GM19328 (cell line): Measurements from ENCODE around the gene NRL.

ENCODE experiments used
- ATAC-seq: cut with Tn5 transposase; IDR thresholded peaks from one replicate; pipeline ENCODE4 v1.9.1; 2021; ENCODE audit warnings: mild to moderate bottlenecking, moderate library complexity; ENCODE audit not compliant: unreplicated experiment

NRL gene

DNA sequence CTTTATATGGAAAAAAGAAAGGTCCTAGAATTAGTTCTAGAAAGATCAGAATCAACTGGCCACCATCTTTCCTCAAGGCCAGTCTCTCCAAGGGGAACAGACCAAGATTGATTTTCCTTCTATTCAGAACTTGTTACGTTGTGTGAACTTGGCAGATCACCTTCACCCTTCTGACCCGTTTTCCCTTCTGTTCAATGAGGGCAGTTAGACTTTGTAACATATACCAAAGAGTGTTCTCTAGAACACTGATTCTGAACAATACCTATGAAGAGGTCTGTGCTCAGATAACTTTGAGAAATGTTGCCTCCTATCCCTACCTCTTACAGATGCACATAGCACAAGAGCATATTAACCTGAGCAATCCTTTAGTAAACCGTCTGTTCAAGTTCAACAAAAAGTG is 31.3 kb downstream of the NRL start:
- ATAC-seq, result no peak

DNA sequence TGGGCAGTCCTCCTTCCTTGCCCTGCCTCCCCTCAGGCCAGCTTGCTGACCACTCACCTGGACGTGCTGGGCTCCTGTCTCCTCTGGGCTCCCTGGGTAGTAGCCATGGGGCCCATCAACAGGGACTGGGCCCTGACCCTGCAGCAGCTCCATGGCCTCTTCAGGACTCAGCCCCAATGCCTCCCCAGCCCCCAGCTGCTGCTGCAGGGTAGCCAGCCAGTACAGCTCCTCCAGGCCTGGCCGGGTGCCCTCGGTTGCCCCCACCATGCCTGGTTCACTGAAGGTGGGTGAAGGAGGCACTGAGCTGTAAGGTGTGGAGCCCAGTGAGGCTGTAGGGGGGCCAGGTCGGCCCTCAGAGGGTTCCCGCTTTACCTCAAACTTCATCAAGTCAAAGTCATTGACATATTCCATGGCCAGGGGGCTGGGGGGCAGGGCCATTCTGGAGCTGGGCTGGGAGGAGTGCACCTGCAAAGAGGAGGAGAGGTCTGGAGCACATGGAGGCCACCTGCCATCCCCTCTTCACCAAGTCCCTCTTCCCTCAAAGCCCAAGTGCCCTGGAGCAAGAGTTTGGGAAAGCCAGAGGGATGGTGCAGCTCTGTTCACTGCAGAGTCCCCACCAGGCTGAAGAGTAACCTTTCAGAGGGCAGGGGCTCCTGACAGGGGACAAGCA is 32.2 kb downstream of the NRL start:
- ATAC-seq, result no peak

DNA sequence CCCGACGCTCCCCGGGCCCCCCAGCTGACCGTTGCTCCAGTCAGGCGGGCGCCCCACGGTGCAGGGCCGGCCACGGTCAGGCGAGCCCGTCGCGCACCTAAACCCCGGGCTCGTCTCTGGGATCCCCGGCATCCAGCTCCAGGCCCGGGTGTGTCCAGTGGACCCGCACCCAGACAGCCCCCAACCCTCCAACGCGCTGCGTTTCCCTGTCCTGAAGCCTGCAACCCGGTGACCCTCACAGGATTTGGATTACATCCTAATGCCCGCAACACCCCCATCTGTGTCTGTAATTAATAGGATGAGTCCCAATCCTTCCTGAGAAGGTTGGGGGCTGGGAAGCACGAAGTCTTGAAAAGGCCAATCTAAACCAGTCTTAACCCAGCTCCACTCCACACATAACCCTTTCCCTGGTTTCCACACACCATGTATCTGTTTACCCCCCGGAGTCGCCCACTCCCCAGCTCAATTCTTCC is 33.0 kb downstream of the NRL start:
- ATAC-seq, result no peak

DNA sequence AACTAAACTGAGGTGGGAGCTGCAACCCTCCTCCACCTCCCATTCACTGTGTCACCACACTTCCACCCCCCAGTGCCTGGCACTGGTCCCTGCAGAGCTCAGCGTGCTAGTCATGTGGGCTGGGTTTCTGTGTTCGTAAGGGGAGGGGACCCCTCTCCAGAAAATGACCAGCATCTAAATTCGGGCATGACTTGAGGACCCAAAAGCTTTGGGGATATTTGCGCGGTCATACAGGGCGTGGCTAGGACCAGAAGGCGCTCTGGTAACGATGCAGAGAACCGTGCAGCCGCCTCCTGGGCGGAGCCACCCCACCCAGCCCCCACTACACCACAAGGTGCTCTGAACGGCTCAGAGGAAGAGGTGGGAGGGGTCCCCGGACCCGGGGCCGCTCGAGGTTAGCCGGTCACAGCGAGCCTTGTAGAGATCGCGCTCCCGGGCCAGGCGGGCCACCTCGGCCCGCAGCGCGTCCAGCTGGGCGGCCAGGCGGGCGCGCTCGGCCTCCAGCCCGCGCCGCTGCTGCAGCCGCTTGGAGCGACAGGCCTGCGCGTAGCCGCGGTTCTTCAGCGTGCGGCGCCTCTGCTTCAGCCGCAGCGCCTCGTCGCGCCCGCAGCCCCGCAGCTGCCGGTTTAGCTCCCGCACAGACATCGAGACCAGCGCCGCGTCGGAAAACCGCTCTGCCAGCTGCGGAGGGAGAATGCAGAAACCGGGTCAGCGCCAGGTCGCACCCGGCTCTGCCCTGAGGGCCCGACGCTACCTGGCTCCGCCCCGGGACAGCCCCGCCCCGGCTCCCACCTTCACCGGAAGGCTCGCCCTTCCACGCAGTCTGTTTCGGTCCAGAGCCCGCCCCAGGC is 33.6 kb downstream of the NRL start:
- peak; percentile 92 for ATAC-seq

DNA sequence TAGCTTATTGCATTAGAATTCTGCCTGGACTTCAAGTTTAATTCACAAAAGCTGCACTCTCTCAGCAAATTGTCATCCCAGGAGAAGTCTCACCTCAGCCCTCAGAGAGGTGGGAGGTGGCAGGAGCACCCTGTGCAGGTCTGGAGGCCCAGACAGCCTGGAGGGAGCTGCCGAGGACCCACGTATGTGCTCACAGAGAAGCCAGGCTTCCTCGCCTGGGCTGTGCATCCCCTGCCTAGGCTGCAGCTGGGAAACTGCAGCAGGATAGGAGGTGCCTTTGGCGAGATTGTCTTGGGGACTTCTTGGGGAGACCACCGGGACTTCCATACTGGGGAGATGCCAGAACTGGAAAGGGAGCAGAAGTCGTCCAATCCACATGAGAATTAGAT is 34.6 kb downstream of the NRL start:
- ATAC-seq, result no peak

DNA sequence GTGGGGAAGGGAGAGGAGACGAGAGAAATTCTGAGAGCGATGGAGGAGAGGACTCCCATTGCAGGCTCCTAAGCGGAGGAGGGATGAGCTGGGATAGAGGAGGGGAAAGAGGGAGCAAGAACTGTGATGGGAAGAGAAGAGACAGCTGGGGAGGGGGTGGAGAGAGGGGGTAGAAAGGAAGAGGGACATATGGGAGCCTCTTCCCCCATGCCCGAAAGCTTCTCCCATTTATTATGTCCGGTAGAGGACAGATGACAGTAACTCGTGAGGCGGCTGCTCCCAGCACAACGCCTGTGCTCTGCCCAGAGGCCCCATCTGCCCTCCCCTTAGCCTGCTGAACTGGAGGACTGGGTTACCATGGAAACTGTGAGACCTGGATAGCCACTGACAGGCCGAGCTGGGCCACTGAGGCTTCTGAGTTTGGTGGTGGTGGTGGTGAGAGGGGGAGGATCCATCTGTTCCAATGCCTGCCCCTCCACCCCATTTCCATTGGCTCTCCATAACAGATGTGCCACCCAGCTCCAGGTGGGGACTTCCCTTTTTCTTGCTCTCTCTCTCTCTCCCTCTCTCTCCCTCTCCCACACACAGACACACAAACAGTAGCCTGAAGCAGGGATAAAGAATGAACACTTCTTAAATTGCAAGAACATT is 35.1 kb downstream of the NRL start:
- ATAC-seq, result no peak

DNA sequence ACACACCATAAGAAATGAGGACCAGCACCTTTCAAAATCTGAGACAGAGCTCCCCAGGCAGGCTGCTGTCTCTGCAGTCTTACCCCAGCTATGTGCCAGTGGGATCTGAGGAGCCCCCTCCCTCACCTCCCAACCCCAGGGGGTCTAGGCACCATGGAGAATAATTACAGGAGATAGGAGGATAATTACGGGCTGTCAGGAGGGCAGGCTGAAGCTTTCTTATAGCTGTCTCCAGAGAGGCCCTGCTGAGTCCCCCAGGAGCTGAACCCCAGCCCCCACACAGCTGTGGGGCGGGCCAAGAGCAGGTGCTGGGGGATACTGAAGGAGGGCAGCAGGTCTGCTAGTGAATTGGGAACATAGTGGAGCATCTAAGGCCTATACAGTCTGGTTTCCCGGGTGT is 36.6 kb downstream of the NRL start:
- no peak for ATAC-seq

DNA sequence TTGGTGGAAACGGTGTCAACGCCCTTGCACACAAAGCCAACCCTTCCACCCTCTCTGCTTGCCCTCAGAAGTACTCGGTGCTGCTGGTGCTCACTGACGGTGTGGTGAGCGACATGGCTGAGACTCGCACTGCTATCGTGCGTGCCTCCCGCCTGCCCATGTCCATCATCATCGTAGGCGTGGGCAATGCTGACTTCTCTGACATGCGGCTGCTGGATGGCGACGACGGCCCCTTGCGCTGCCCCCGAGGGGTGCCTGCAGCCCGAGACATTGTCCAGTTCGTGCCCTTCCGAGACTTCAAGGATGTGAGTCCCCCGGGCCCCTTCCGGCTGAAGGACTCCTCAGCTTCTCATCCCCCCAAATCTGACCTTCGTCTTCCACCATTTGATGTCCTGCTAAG is 37.7 kb downstream of the NRL start:
- no peak for ATAC-seq

DNA sequence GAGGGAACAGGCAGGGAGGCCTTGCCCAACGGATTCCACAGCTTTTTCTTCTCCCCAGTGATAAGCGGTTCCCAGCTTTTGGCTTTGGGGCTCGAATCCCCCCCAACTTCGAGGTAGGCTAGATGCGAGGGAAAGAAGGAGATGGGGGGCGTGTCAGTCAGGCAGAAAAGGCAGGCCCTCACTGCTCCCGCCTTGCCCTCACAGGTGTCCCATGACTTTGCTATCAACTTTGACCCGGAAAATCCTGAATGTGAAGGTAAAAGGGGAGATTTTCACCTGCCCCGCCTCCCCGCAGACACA is 38.5 kb downstream of the NRL start:
- ATAC-seq, result no peak

DNA sequence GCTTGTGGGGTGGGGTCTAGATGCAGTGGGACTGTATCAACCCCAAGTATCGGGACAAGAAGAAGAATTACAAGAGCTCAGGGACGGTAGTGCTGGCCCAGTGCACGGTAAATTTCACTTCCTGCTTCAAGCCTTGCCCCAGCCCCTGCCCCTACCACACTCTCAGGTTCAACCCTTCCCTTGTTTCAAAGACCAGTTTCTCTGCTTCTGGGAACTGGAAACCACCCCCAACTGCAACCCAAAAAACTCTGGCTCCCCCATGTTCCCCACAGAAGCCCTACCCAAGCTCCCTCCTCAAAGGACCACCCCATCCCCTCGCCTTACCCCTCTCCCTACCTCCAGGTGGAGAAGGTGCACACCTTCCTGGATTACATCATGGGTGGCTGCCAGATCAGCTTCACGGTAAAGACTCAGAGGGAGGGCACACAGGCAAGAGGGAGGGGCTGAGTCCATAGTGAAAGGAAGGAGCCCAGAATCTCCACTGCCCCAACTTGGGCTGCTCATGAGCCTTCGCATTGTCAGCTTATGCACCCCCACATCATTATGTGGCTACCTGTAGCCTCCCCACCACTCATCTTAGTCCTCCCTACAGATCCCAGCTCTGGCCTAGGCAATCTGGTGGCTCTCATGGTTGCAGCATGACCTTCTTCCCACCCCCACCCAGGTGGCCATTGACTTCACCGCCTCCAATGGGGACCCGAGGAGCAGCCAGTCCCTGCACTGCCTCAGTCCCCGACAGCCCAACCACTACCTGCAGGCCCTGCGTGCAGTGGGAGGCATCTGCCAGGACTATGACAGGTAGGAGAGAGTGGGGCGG is 39.1 kb downstream of the NRL start:
- no peak for ATAC-seq

DNA sequence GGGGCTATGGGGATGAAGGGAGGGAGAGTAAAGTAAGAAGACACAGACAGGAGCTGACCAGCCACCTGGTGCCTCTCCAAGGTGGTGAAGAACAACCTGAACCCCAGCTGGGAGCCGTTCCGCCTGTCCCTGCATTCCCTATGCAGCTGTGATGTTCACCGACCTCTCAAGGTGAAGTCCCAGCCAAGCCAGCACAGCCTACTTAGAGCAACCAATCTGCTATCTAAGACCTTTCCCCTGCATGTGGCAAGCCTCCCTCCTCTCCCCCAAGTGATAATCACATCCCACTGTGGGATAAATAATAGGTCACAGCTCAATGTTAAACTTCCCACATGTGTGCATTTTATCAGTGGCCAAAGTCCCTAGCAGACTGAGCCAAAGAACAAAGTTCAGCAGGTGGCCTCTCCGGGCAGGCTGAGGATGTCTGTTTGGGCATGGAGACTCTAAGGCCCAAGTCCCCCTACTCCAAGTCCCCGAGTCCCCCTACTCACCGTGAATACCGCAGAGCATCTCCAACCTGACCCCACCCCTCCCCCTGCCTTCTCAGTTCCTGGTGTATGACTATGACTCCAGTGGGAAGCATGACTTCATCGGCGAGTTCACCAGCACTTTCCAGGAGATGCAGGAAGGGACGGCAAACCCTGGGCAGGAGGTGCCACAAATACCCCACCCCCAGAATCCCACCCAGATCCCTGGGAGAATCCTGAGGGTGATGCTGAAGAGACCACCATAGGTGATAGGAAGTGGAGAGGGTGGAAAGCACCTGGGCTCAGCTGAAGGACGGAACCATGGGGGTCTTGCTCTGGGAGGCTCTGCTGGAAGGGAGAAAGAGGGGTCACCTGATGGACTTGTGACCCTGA is 39.9 kb downstream of the NRL start:
- ATAC-seq, result no peak

DNA sequence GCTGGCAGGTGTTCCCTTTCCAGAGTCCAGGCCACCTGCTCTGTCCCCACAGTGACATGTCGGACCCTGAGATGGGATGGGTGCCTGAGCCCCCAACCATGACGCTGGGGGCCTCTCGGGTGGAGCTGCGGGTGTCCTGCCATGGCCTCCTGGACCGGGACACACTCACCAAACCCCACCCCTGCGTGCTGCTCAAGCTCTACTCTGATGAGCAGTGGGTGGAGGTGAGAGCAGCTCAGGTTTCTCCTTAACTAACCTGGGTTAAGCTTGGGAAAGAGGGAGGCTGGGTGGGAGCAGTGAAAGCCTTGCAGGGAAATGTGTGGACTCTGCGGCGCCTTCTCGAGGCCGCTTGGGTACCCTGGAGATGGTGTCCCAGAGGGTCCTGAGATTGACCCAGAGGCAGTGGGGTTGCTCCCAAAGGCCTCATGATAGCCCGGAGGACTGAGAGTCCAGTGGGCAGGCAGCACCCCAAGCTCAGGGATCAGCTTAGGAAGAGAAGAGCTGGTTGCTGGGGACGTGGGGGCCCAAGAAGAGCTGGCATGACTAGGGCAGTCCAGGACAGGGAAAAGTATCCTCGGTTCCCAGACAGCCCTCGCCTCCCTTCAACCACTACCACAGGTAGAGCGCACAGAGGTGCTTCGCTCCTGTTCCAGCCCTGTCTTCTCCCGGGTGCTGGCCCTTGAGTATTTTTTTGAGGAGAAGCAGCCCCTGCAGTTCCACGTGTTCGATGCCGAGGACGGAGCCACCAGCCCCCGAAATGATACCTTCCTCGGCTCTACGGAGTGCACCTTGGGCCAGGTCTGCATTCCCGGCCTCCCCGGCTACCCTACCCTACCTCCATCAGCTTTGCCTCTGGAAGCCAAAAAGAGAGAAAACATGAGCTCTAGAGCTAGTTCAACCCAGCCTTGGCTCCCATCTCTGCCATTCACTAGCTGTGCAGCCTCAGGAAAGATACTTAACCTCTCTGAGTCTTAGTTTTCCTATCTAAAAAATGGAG is 41.6 kb downstream of the NRL start:
- ATAC-seq, result no peak

DNA sequence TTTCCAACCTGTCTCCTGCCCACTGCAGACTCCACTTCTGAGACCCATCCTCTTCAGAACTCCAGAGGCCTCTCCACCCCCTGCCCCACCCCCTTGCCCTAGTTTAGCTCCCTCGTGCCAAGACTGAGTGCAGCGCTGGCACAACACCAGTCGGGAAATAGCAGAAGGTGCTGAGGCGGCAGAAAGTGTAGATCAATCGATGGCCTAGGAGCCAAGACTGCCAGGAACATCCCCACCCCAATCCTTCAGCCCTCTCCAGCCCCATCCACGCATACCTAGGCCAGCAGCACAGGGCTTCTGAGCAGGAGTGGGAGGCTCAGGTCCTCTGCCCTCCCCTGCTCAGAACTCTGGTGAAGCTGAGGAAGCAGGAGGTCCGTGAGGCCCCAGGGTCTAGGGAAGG is 42.3 kb downstream of the NRL start:
- ATAC-seq, result no peak

DNA sequence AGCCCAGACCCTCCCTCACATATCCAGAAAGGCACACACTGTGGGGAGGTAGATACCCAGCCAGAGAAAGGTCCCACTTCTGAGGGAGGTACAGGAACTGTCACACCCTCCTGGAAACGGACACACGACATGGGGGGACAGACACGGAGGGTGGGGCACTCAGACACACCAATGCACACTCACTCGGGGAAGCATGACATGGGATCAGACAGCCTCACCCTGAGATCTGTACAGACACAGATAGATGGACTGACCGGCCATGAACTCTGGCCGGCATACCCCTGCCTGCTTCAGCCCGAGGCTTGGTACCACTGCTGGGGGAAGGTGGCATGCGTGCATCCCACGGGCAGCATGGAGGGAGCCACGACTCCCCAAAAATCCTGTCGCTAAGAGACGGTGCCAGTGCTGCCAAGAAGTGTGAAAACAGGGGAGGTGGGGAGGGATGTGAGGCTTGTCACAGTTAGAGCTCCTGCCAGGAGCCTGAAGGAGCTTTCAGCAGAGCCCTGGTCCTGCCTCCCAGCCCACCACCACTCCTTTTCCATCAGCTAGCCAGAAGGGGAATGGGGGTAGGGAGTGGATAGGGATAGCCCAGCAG is 42.8 kb downstream of the NRL start:
- ATAC-seq, result no peak

DNA sequence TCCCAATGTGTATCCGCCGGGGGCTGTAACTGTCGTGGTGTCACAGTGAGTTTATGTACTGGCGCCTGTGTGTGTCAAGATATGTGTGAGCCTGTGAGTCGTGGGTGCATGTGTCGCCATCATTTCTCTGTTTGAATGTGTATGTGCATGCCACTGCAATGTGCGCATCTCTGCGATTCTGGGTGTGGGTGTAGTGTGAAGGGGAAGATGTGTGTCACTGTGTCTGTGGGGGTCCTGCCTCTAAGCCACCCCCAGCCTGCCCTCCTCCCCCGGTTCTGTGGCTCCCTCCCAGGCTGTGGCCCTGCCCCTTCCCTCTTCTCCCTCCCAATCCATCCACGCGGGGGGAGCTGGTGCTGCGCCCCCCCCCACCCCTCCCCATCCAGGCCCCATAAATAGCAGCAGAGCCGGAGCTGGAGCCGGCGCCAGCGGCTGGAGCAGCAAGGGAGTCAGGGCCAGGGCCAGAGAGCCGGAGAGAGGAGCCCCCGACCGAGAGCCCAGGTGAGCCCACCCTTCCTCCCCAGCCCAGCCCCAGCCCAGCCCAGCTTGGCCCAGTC is 43.5 kb downstream of the NRL start, which contains the start of gene CPNE6:
Gene CPNE6, plus strand, starts transcription at position 419 of the 554 bp plus-strand sequence. CDS start 1,375 bp downstream, outside the sequence.
- no peak for ATAC-seq

DNA sequence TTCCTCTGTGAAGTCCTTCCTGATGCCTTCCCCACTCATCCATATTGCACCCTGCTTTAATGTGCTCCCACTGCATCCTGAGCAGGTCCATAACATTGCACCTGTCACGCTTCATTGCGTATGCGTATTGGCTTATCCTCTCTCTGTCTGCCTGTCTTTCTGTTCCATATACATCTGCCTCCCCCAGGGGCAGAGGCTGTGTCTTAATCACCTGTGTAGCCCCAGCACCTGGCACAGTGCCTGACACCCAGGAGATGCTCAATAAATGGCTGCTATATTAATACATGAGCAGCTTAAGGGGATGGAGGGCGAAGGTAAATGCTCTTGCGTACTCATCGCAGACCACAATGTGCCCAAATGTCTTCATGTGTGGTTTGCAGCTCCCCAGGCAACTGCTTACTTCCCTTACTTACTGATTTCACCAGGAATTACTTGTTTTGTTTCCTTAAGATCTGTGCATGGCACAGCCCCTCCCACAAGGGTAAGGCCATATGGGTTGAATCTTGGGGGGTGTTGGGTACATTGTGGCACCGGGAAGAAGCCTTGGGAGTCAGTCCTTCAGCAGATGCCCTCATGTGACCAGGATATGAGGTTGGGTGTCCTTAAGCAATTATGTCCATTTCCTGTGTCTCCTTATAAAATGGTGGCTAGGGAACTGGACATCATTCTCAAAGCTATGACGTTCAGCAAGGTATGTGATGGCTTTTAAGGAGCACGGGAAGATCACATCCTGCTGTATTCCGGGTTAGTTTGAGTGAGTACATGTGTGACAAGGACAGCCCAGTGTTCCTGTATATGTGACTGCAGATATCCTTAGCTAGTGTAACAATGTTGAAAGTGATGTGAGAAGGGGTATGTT is 44.2 kb downstream of the NRL start:
- ATAC-seq, result no peak

DNA sequence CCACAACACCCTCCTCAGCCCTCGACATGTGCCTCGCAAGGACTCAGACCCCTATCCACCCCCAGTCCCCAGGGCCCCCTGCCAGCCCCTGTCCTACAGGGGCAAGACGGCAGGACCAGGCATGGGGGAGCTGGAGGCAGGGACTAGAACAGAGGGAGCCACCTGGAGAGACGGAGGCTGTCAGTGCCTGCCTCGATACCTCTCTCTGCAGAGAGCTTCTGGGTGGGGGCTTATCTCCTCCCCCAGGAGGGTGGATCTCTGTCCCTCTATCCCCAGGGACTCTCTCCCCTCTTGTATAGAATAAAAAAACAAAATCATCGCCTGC is 45.4 kb downstream of the NRL start:
- ATAC-seq, result no peak
